Sigmoid colon (tissue), 7 donors: ENCODE results near the gene AUTS2. TPM values are rescaled to one million over a fixed set of nuclear protein-coding genes. Genes with fewer than 3 reads are reported as not detected.
A peak's percentile ranks its signal among the peaks of the same experiment; 100 is the strongest.

Source experiments
- DNase-seq: peaks from one replicate; pipeline ENCODE4 v3.0.0-alpha.2; 2019
- H3K27ac ChIP-seq, 4 donors: fragments of 200-600 bp; sonication (generic); one replicate each; pipeline ENCODE4 v1.5.1; 2016 to 2019; ENCODE audit warnings: mild to moderate bottlenecking in 1 of 4
- H3K27me3 ChIP-seq, 3 donors: fragments of 200-600 bp; sonication (generic); one replicate each; pipeline ENCODE4 v1.5.1; 2019; ENCODE audit warnings: mild to moderate bottlenecking in 1 of 3
- H3K36me3 ChIP-seq, 4 donors: fragments of 200-600 bp; sonication (generic); one replicate each; pipeline ENCODE4 v1.5.1; 2016 to 2019
- H3K4me1 ChIP-seq, 4 donors: fragments of 200-600 bp; sonication (generic); one replicate each; pipeline ENCODE4 v1.5.1; 2017 to 2019
- H3K4me3 ChIP-seq, 4 donors: fragments of 200-600 bp; sonication (generic); one replicate each; pipeline ENCODE4 v1.5.1; 2017 to 2019; ENCODE audit warnings: mild to moderate bottlenecking in 2 of 4, moderate library complexity in 1 of 4
- H3K9me3 ChIP-seq, 4 donors: fragments of 200-600 bp in 3 of 4; sonication (generic) in 3 of 4; one replicate each; pipeline versions ENCODE4 v1.5.1 to v1.6.1; 2013 to 2019
- EP300 ChIP-seq, 4 donors: sonication (generic); formaldehyde crosslinking; IDR thresholded peaks; one replicate each; pipeline ENCODE4 v1.6.1; 2017; ENCODE audit warnings: antibody characterized with exemption in 4 of 4
- POLR2A ChIP-seq, 2 donors: fragments of 450-650 bp; IDR thresholded peaks; one replicate each; pipeline ENCODE4 v1.6.1; 2016; ENCODE audit warnings: antibody characterized with exemption in 2 of 2, mild to moderate bottlenecking in 2 of 2, moderate library complexity in 2 of 2
- POLR2AphosphoS5 ChIP-seq, 4 donors: sonication (generic); formaldehyde crosslinking; IDR thresholded peaks; one replicate each; pipeline ENCODE4 v1.6.1; 2017; ENCODE audit warnings: antibody characterized with exemption in 4 of 4
- WGBS, 2 donors: extraction: QIAGEN DNeasy Blood & Tissue Kit; methylation state at CpG; one replicate each; pipeline ENCODE4 v1.1.7; 2013; 5-methylcytosine and 5-hydroxymethylcytosine counted together
- intact Hi-C: fragments of 100-400 bp; cut with DNase I; formaldehyde crosslinking; loops from one replicate; pipeline ENCODE4 v1.15.1; 2023
- polyA plus RNA-seq, 3 donors: library from polyadenylated mRNA; stranded (reverse); fragments of 200-250 nt; gene quantifications; one replicate each; pipeline ENCODE4 v1.2.3, GENCODE V29; 2013
- total RNA-seq, 4 donors: library from RNA; depleted of rRNA; stranded (reverse); fragments of >200 nt; gene quantifications; one replicate each; pipeline ENCODE4 v1.1.0, GENCODE V29; 2016
- TF ChIP-seq, protein P1 (sequence below), 4 experiments: fragments of 450-650 bp in 3 of 4; fragments of 200-600 bp in 1 of 4; IDR thresholded peaks; one replicate each; pipeline ENCODE4 v1.5.1; 2016 to 2019; ENCODE audit warnings: antibody characterized with exemption in 4 of 4, mild to moderate bottlenecking in 3 of 4, moderate library complexity in 2 of 4
- donor health status: healthy with polysubstance abuse.
- donor health status: Bipolar disorder and iron deficiency.
- donor health status: healthy.

The AUTS2 gene
- total and polyA plus RNA-seq, 7 donors: 3.6 to 55.7 (median 25.5) TPM

DNA sequence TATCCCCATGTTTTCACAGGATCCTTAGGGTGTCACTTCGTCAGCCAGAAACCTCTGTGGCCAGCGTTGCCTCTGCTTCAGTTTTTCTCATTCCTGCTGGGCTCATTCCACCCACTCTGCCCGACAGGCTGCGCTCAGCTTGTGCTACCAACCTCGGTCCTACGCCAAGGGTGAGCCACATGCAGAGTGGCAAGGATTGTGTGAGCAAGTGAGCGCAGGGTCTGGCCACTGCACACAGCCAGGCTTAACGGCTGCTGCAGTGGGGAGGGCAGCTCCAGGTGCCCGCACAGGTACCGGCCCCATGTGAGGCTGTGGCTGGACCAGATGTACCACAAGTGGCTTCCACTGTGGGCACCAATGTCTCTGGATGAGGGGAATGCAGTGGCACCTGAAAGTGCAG is 329.2 kb downstream of the AUTS2 start:
- intact Hi-C loops: loop anchor here (10.0 kb wide), 1 partner anchor 333 kb away; the partner anchor contains the start of gene AUTS2
- TF ChIP-seq EP300 (IDR thresholded peaks at IDR 0.05) (no peak), POLR2A (IDR thresholded peaks at IDR 0.05) (no peak), POLR2AphosphoS5 (IDR thresholded peaks at IDR 0.05) (no peak)
- TF ChIP-seq, protein P1, sequence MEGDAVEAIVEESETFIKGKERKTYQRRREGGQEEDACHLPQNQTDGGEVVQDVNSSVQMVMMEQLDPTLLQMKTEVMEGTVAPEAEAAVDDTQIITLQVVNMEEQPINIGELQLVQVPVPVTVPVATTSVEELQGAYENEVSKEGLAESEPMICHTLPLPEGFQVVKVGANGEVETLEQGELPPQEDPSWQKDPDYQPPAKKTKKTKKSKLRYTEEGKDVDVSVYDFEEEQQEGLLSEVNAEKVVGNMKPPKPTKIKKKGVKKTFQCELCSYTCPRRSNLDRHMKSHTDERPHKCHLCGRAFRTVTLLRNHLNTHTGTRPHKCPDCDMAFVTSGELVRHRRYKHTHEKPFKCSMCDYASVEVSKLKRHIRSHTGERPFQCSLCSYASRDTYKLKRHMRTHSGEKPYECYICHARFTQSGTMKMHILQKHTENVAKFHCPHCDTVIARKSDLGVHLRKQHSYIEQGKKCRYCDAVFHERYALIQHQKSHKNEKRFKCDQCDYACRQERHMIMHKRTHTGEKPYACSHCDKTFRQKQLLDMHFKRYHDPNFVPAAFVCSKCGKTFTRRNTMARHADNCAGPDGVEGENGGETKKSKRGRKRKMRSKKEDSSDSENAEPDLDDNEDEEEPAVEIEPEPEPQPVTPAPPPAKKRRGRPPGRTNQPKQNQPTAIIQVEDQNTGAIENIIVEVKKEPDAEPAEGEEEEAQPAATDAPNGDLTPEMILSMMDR (IDR thresholded peaks at IDR 0.05): no peak

DNA sequence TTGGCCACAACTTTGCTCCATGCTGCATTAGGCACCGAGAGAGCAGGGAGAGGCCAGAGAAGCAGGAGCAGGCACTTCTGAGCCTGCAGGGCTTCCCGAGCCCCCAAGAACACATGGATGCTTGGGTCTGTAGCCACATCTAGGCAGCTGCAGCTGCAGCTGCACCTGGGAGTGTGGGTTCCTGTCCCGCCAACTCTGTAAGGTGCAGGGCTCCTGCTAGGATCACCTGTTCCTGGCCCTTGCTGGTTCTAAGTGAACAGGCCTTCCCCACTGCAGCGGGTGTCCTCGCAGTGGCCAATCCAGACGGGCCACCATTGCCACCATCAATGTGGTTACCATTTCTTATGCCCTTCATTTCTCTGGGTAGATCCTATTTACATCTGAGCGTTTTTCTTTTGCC is 330.3 kb downstream of the AUTS2 start:
- 88 to 89% methylated on average over 7 of the region's 7 CpGs for whole genome bisulfite sequencing, 2 donors
- DNase-seq: no peak
- no peaks in the 10 kb centered on the region for H3K9me3 ChIP-seq
- H3K4me1 ChIP-seq: peaks cover 0 to 14% (median 3%) of the 10 kb centered on the region in 4 donors
- no peaks in the 10 kb centered on the region for H3K27me3 ChIP-seq
- H3K27ac ChIP-seq: no peak overlapping the region
- intact Hi-C loops: loop anchor here (10.0 kb wide), 1 partner anchor 334 kb away; the partner anchor contains the start of gene AUTS2
- TF ChIP-seq, protein P1 (IDR thresholded peaks at IDR 0.05): no peak
- TF ChIP-seq POLR2AphosphoS5 (IDR thresholded peaks at IDR 0.05) (no peak), EP300 (IDR thresholded peaks at IDR 0.05) (no peak), POLR2A (IDR thresholded peaks at IDR 0.05) (no peak)
- no peak overlapping the region for H3K4me3 ChIP-seq
- no peaks in the 10 kb centered on the region for H3K36me3 ChIP-seq

More for the DNA sequence above, 329.2 kb downstream of the AUTS2 start:
- Histone ChIP-seq H3K4me1 (peaks cover 0 to 15% (median 3%) of the 10 kb centered on the region in 4 donors), H3K9me3 (no peaks in the 10 kb centered on the region), H3K27ac (no peak overlapping the region), H3K4me3 (no peak overlapping the region), H3K27me3 (no peaks in the 10 kb centered on the region), H3K36me3 (no peaks in the 10 kb centered on the region)
- DNase-seq: no peak
- 95% methylated on average over 10 of the region's 10 CpGs for WGBS, 2 donors

DNA sequence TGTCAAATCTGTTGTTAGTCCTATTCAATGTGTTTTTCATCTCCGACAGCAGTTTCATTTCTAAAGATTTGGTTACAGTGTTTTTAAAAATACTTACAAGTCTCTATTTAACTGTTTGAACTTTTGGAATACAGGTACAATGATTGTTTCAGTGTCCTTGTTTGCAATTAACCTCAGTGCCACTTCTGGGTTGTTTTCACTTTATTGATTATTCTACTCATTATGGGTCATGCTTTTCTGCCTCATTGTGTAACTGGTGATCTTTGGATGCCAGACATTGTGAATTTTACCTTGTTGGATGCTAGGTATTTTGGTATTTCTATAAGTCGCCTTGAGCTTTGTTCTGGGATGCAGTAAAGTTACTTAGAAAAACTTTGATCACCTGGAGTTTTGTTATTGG is 331.3 kb downstream of the AUTS2 start:
- H3K27ac ChIP-seq: no peak overlapping the region
- no peaks in the 10 kb centered on the region for H3K9me3 ChIP-seq
- DNase-seq: no peak
- intact Hi-C loops: loop anchor here (10.0 kb wide), 1 partner anchor 335 kb away; the partner anchor contains the start of gene AUTS2
- H3K4me1 ChIP-seq: peaks cover 0 to 23% (median 7%) of the 10 kb centered on the region in 4 donors
- TF ChIP-seq EP300 (IDR thresholded peaks at IDR 0.05) (no peak), POLR2AphosphoS5 (IDR thresholded peaks at IDR 0.05) (no peak), POLR2A (IDR thresholded peaks at IDR 0.05) (no peak)
- TF ChIP-seq, protein P1 (IDR thresholded peaks at IDR 0.05): no peak
- H3K27me3 ChIP-seq: no peaks in the 10 kb centered on the region
- no peaks in the 10 kb centered on the region for H3K36me3 ChIP-seq
- 81 to 90% methylated on average over 2 of the region's 2 CpGs for WGBS, 2 donors
- no peak overlapping the region for H3K4me3 ChIP-seq

DNA sequence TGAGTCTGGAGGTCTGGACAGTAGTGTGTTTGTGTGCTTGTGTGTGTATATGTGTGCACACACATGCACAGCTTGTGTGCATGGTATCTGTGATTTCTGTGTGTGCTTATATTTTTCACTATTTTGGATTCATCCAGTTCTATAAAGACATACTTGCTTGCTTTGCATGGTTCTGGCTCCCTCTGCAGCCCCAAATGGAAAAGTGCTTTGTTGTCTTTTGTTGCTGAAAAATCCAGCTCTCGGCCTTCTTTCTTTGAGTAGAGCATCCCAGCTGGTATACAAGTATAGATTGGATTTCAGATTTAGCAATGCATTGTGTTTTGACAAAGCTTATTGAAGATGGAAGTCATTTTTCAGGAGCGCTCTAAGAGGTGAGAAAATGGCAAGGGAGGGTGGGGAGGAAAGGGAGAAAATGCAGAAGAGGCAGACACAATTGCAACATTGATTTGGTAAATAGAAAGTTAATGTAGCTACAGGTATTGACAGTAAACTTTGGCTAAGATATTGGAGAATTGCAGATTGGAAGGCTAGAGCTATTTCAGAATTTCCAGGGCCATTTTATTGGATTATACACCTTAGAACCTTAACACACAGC is 333.9 kb downstream of the AUTS2 start:
- Histone ChIP-seq H3K27me3 (no peaks in the 10 kb centered on the region), H3K36me3 (no peaks in the 10 kb centered on the region), H3K4me1 (peaks cover 0 to 20% (median 10%) of the 10 kb centered on the region in 4 donors), H3K9me3 (no peaks in the 10 kb centered on the region), H3K4me3 (no peak overlapping the region), H3K27ac (no peak overlapping the region)
- 44 to 66% methylated on average over 2 of the region's 2 CpGs for WGBS, 2 donors
- DNase-seq: no peak
- intact Hi-C loops: no loop called here
- TF ChIP-seq EP300 (IDR thresholded peaks at IDR 0.05): no peak
- TF ChIP-seq, protein P1 (IDR thresholded peaks at IDR 0.05): peak; percentile 41 to 67 (median 56)
- TF ChIP-seq POLR2A (IDR thresholded peaks at IDR 0.05): no peak
